ENCODE data around the gene FRMD3. TPM values are rescaled to one million over a fixed set of nuclear protein-coding genes. Genes with fewer than 3 reads are reported as not detected.

Gene FRMD3
- total and polyA plus RNA-seq, 2 donors (not counting 3 experiments of a cell fraction or from before 2014, with no cell fraction given), result 3.0 to 6.1 TPM

DNA sequence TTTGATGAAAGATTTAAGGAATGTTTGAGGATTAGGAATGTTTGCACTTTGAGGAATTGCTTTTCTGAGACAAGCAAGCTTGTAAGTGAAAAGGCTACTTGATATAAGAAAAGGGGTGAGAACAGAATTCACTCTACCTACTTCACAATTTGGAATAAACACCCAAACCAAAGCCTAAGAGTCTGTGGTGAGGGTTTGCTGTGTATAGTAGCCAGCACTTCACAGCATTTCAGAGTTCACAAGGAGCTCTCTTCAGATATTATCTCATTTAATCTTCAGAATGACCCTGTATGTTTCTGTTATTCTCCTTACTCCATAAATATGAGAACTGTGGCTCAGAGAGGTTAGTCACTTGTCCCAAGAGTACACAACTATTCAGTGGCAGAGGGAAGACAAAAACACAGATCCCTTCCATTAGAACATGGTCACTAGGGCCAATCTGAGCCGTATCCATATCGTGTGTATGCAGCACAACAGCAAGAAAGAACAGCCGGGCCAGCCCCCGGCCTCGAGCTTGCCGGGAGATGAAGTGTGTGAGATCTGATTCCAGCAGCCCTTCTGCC, 92.4 kb downstream of the FRMD3 start:
- H3K27me3 ChIP-seq (ENCODE audit: control insufficient read depth in 2 of 2, insufficient read depth in 2 of 2, low read length in 2 of 2), result peaks cover 2% of the 10 kb centered on the region in 2 experiments
- POLR2A ChIA-PET, result no interaction called here
- no peak overlapping the region for H3K4me3 ChIP-seq (replicated peaks in 1 of 3; ENCODE audit: insufficient read depth in 1 of 3, low read depth in 1 of 3, low read length in 3 of 3)
- no peak overlapping the region for H3K4me2 ChIP-seq (ENCODE audit: insufficient read depth, low read length)
- no peaks in the 10 kb centered on the region for H4K20me1 ChIP-seq (replicated peaks; ENCODE audit: control insufficient read depth, extremely low read depth, insufficient read depth, low read length)
- no peaks in the 10 kb centered on the region for H3K36me3 ChIP-seq (ENCODE audit: control insufficient read depth in 2 of 2, extremely low read depth in 1 of 2, insufficient read depth in 2 of 2, low read length in 2 of 2)
- H3K9me1 ChIP-seq (replicated peaks; ENCODE audit: control insufficient read depth, extremely low read depth, insufficient read depth, low read length), result no peaks in the 10 kb centered on the region
- no peaks in the 10 kb centered on the region for H3K9me3 ChIP-seq (replicated peaks; ENCODE audit: control insufficient read depth, insufficient read depth, low read length)
- H3K4me1 ChIP-seq (ENCODE audit: control insufficient read depth, extremely low read depth, insufficient read depth, low read length), result no peaks in the 10 kb centered on the region
- no peaks in the 10 kb centered on the region for H3K79me2 ChIP-seq (ENCODE audit: control insufficient read depth, insufficient read depth, low read length)
- H3K27ac ChIP-seq (ENCODE audit: insufficient read depth, low read depth, low read length), result no peak overlapping the region
- H3K9ac ChIP-seq (replicated peaks; ENCODE audit: extremely low read depth, insufficient read depth, low read length), result no peak overlapping the region
- DNase-seq (ENCODE audit: low read depth, low spot score) (no peak), FAIRE-seq (no peak)
- intact Hi-C loops (cut with micrococcal nuclease), result no loop called here
- H2AFZ ChIP-seq (ENCODE audit: low read depth, low read length), result no peak overlapping the region
- dilution Hi-C loops (cut with MboI; ENCODE audit: extremely low pct_ligation_motif_present, low sequenced_read_pairs), result no loop called here
- BruUV-seq (replicated peaks), result no TSS peak
- CTCF ChIA-PET, result no interaction called here
- TF ChIP-seq, protein P1, sequence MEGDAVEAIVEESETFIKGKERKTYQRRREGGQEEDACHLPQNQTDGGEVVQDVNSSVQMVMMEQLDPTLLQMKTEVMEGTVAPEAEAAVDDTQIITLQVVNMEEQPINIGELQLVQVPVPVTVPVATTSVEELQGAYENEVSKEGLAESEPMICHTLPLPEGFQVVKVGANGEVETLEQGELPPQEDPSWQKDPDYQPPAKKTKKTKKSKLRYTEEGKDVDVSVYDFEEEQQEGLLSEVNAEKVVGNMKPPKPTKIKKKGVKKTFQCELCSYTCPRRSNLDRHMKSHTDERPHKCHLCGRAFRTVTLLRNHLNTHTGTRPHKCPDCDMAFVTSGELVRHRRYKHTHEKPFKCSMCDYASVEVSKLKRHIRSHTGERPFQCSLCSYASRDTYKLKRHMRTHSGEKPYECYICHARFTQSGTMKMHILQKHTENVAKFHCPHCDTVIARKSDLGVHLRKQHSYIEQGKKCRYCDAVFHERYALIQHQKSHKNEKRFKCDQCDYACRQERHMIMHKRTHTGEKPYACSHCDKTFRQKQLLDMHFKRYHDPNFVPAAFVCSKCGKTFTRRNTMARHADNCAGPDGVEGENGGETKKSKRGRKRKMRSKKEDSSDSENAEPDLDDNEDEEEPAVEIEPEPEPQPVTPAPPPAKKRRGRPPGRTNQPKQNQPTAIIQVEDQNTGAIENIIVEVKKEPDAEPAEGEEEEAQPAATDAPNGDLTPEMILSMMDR (IDR thresholded peaks at IDR 0.05; ENCODE audit: extremely low read depth in 1 of 2, insufficient read depth in 1 of 2, low read depth in 1 of 2, low read length in 2 of 2), result no peak

DNA sequence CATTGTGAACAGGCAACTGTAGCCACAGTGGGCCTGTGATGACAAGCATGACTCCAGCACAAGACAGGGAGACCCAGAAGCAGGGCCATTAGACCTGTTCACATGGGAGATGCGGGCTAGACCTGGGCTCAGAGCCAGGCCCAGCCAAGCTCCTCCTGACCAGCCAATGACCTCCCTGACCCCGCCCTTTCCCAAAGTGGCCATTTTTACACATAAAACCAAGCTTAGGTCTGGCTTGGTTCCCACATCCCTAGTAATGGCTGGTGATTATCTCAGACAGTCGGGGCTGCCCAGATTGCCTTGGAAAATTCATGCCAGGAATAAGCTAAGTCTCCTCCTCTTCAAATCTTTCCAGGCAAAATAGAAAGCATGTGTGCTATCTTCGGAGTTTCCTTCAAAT, 94.1 kb downstream of the FRMD3 start:
- DNase-seq (ENCODE audit: low read depth, low spot score), result no peak
- Histone ChIP-seq H3K4me2 (ENCODE audit: insufficient read depth, low read length) (no peak overlapping the region), H3K27me3 (ENCODE audit: control insufficient read depth in 2 of 2, insufficient read depth in 2 of 2, low read length in 2 of 2) (peaks cover 3 to 5% of the 10 kb centered on the region in 2 experiments), H3K36me3 (ENCODE audit: control insufficient read depth in 2 of 2, extremely low read depth in 1 of 2, insufficient read depth in 2 of 2, low read length in 2 of 2) (no peaks in the 10 kb centered on the region), H3K4me1 (ENCODE audit: control insufficient read depth, extremely low read depth, insufficient read depth, low read length) (no peaks in the 10 kb centered on the region), H3K27ac (ENCODE audit: insufficient read depth, low read depth, low read length) (no peak overlapping the region), H3K9me1 (replicated peaks; ENCODE audit: control insufficient read depth, extremely low read depth, insufficient read depth, low read length) (no peaks in the 10 kb centered on the region), H3K79me2 (ENCODE audit: control insufficient read depth, insufficient read depth, low read length) (no peaks in the 10 kb centered on the region), H4K20me1 (replicated peaks; ENCODE audit: control insufficient read depth, extremely low read depth, insufficient read depth, low read length) (no peaks in the 10 kb centered on the region), H3K4me3 (replicated peaks in 1 of 3; ENCODE audit: insufficient read depth in 1 of 3, low read depth in 1 of 3, low read length in 3 of 3) (no peak overlapping the region), H2AFZ (ENCODE audit: low read depth, low read length) (no peak overlapping the region), H3K9ac (replicated peaks; ENCODE audit: extremely low read depth, insufficient read depth, low read length) (no peak overlapping the region), H3K9me3 (replicated peaks; ENCODE audit: control insufficient read depth, insufficient read depth, low read length) (no peaks in the 10 kb centered on the region)
- intact Hi-C loops (cut with micrococcal nuclease), result no loop called here
- POLR2A ChIA-PET, result no interaction called here
- dilution Hi-C loops (cut with MboI; ENCODE audit: extremely low pct_ligation_motif_present, low sequenced_read_pairs), result no loop called here
- CTCF ChIA-PET, result no interaction called here
- no peak for FAIRE-seq
- TF ChIP-seq POLR2A (IDR thresholded peaks at IDR 0.05; ENCODE audit: low read depth, low read length) (no peak), EZH2 (IDR thresholded peaks at IDR 0.05; ENCODE audit: borderline replicate concordance, low read depth, low read length, severe bottlenecking) (no peak), GATA2 (IDR thresholded peaks at IDR 0.05; ENCODE audit: insufficient read depth, insufficient read length, low read depth, low read length) (no peak), JUN (IDR thresholded peaks at IDR 0.05; ENCODE audit: borderline replicate concordance, insufficient read depth, insufficient read length, low read depth) (no peak), POLR2AphosphoS5 (IDR thresholded peaks at IDR 0.05; ENCODE audit: insufficient read depth, low read depth, low read length) (no peak)
- TF ChIP-seq, protein P2, sequence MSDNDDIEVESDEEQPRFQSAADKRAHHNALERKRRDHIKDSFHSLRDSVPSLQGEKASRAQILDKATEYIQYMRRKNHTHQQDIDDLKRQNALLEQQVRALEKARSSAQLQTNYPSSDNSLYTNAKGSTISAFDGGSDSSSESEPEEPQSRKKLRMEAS (IDR thresholded peaks at IDR 0.05; ENCODE audit: insufficient read depth, insufficient read length), result no peak
- TF ChIP-seq, protein P1 (IDR thresholded peaks at IDR 0.05; ENCODE audit: extremely low read depth in 1 of 2, insufficient read depth in 1 of 2, low read depth in 1 of 2, low read length in 2 of 2), result no peak
- no TSS peak for BruUV-seq (replicated peaks)

Measured in endothelial cell of umbilical vein (primary cell).